Vagina (tissue), 2 donors: Measurements from ENCODE around the gene CBX5. TPM values are rescaled to one million over a fixed set of nuclear protein-coding genes. Genes with fewer than 3 reads are reported as not detected.
A peak's percentile ranks its signal among the peaks of the same experiment; 100 is the strongest.
"Not testable (repeated sequence)": the region's sequence is repeated elsewhere in the genome, so short reads cannot be mapped to it uniquely, and the experiment has no call there.

Experiments
- DNase-seq, 2 donors: peaks; one replicate each; pipeline ENCODE4 v3.0.0-alpha.2; 2017; ENCODE audit errors: extremely low spot score in 2 of 2
- H3K27ac ChIP-seq: fragments of 200-600 bp; sonication (generic); one replicate; pipeline ENCODE4 v1.5.1; 2019
- H3K27me3 ChIP-seq: fragments of 200-600 bp; sonication (generic); one replicate; pipeline ENCODE4 v1.5.1; 2019
- H3K36me3 ChIP-seq, 2 donors: fragments of 200-600 bp; sonication (generic); one replicate each; pipeline ENCODE4 v1.5.1; 2017 to 2019
- H3K4me1 ChIP-seq: fragments of 200-600 bp; sonication (generic); one replicate; pipeline ENCODE4 v1.5.1; 2019
- H3K4me3 ChIP-seq, 2 donors: fragments of 200-600 bp; sonication (generic); 1 replicate in 1 of 2; 2 replicates in 1 of 2; pipeline ENCODE4 v1.5.1; 2016 to 2019
- H3K9me3 ChIP-seq: fragments of 200-600 bp; sonication (generic); one replicate; pipeline ENCODE4 v1.5.1; 2019
- POLR2A ChIP-seq, 2 donors: fragments of 450-650 bp; IDR thresholded peaks; one replicate each; pipeline ENCODE4 v1.6.1; 2017; ENCODE audit warnings: antibody characterized with exemption in 2 of 2, mild to moderate bottlenecking in 2 of 2, moderate library complexity in 2 of 2
- POLR2AphosphoS5 ChIP-seq, 2 donors: sonication (generic); formaldehyde crosslinking; IDR thresholded peaks; one replicate each; pipeline ENCODE4 v1.9.0; 2017; ENCODE audit warnings: antibody characterized with exemption in 2 of 2, mild to moderate bottlenecking in 2 of 2, low read depth in 1 of 2; ENCODE audit not compliant: insufficient read depth in 1 of 2
- intact Hi-C: fragments of 100-400 bp; cut with DNase I; formaldehyde crosslinking; loops from one replicate; pipeline ENCODE4 v1.15.1; 2023
- total RNA-seq: library from RNA; depleted of rRNA; stranded (reverse); fragments of >200 nt; gene quantifications from one replicate; pipeline ENCODE4 v1.2.3, GENCODE V29; 2016
- TF ChIP-seq, protein P1 (sequence below), 3 experiments: fragments of 450-650 bp in 2 of 3; fragments of 200-600 bp in 1 of 3; sonication (generic) in 1 of 3; IDR thresholded peaks; one replicate each; pipeline ENCODE4 v1.5.1; 2017 to 2019; ENCODE audit warnings: antibody characterized with exemption in 3 of 3, mild to moderate bottlenecking in 2 of 3, moderate library complexity in 2 of 3

Gene CBX5
- total RNA-seq, 1 donor from 2014 or later = 21.6 TPM

DNA sequence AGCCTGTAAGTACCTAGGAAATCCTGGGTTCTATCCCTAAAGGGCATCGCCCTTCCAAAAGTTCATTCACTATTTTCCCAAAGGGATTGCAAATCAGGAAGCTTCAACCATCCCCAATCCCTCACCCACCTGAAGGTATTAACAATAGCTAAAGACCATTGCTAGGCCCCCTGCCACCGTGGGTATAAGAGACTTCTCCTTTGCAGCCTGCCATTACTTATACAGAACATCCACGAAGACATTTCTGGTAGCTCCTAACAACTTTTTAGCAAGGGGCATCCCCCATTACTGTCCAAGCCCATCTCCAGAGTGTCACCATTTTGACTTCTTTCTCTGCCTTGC lies 90.8 kb downstream of the CBX5 start:
- Histone ChIP-seq H3K36me3 (no peaks in the 10 kb centered on the region), H3K4me3 (peak overlapping the region; percentile 60 to 82), H3K27me3 (no peaks in the 10 kb centered on the region), H3K4me1 (peaks cover 12% of the 10 kb centered on the region), H3K27ac (no peak overlapping the region), H3K9me3 (no peaks in the 10 kb centered on the region)
- intact Hi-C loops = no loop called here
- TF ChIP-seq POLR2A (IDR thresholded peaks at IDR 0.05) (no peak), POLR2AphosphoS5 (IDR thresholded peaks at IDR 0.05; ENCODE audit: insufficient read depth in 1 of 2, low read depth in 1 of 2) (no peak)
- TF ChIP-seq, protein P1, sequence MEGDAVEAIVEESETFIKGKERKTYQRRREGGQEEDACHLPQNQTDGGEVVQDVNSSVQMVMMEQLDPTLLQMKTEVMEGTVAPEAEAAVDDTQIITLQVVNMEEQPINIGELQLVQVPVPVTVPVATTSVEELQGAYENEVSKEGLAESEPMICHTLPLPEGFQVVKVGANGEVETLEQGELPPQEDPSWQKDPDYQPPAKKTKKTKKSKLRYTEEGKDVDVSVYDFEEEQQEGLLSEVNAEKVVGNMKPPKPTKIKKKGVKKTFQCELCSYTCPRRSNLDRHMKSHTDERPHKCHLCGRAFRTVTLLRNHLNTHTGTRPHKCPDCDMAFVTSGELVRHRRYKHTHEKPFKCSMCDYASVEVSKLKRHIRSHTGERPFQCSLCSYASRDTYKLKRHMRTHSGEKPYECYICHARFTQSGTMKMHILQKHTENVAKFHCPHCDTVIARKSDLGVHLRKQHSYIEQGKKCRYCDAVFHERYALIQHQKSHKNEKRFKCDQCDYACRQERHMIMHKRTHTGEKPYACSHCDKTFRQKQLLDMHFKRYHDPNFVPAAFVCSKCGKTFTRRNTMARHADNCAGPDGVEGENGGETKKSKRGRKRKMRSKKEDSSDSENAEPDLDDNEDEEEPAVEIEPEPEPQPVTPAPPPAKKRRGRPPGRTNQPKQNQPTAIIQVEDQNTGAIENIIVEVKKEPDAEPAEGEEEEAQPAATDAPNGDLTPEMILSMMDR (IDR thresholded peaks at IDR 0.05) = no peak
- DNase-seq = no peak

DNA sequence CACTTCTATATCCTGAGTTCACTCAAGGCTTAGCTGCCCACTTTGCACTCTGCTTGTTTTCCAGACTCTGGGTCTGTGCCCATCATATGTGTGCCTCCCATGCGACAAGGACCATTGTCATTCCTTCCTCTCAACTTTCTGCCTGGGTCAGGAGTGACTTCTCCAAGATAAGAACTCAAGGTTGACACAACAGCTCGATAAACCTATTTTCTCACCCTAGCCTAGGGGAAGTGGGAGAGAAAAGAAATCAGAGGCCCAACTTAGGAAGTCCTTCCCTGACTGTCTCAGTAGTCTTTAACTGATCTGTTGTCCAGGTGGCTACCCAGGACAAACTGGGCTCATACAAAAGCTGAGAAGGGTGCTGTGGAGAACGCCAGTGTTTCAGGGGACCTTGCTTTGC lies 92.8 kb downstream of the CBX5 start:
- Histone ChIP-seq H3K4me3 (no peak overlapping the region), H3K27ac (no peak overlapping the region), H3K36me3 (peaks cover 0 to 3% of the 10 kb centered on the region in 2 donors), H3K27me3 (no peaks in the 10 kb centered on the region), H3K9me3 (no peaks in the 10 kb centered on the region), H3K4me1 (peaks cover 12% of the 10 kb centered on the region)
- intact Hi-C loops = no loop called here
- DNase-seq = no peak
- no peak for TF ChIP-seq POLR2A (IDR thresholded peaks at IDR 0.05)
- TF ChIP-seq POLR2AphosphoS5 (IDR thresholded peaks at IDR 0.05; ENCODE audit: insufficient read depth in 1 of 2, low read depth in 1 of 2) = no peak
- TF ChIP-seq, protein P1 (IDR thresholded peaks at IDR 0.05) = no peak

DNA sequence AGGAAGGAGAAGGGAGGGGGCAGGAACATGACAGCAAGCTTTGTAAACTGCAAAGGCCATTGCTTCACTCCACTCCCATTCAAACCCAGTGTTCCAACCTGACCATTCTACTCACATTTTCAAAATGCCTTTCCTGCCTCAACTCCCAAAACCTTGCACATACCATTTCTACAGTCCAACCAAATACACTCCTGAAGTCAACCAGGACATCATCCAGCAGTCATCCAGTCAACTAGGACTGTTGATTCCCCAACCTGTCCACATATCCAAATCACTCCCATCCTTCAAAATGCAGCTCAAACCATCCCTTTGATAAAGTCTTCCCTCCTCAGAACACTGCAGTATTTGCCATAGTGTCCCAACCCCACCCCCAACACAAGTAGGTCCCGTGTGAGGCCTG lies 94.0 kb downstream of the CBX5 start:
- H3K27ac ChIP-seq = no peak overlapping the region

DNA sequence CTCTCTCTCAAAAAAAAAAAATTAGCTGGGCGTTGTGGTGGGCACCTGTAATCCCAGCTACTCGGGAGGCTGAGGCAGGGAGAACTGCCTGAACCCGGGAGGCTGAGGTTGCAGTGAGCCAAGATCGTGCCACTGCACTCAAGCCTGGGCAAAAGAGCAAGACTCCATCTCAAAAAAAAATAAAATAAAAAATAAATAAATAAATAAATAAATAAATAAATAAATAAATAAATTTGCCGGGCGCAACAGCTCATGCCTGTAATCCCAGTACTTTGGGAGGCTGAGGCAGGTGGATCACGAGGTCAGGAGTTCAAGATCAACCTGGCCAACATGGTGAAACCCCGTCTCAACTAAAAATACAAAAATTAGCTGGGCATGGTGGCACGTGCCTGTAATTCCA lies 94.6 kb downstream of the CBX5 start:
- intact Hi-C loops, H3K4me3 ChIP-seq, DNase-seq, H3K27ac ChIP-seq, H3K27me3 ChIP-seq, H3K9me3 ChIP-seq: not testable (repeated sequence)
- H3K36me3 ChIP-seq = peaks cover 0 to 11% of the 10 kb centered on the region in 2 donors
- H3K4me1 ChIP-seq = peaks cover 12% of the 10 kb centered on the region

More for the DNA sequence above, 94.0 kb downstream of the CBX5 start:
- intact Hi-C loops = no loop called here
- peaks cover 0 to 11% of the 10 kb centered on the region in 2 donors for H3K36me3 ChIP-seq
- no peaks in the 10 kb centered on the region for H3K27me3 ChIP-seq
- peaks cover 12% of the 10 kb centered on the region for H3K4me1 ChIP-seq
- no peak for DNase-seq
- no peaks in the 10 kb centered on the region for H3K9me3 ChIP-seq
- no peak overlapping the region for H3K4me3 ChIP-seq
- TF ChIP-seq, protein P1 (IDR thresholded peaks at IDR 0.05) = no peak
- TF ChIP-seq POLR2AphosphoS5 (IDR thresholded peaks at IDR 0.05; ENCODE audit: insufficient read depth in 1 of 2, low read depth in 1 of 2) (no peak), POLR2A (IDR thresholded peaks at IDR 0.05) (no peak)

DNA sequence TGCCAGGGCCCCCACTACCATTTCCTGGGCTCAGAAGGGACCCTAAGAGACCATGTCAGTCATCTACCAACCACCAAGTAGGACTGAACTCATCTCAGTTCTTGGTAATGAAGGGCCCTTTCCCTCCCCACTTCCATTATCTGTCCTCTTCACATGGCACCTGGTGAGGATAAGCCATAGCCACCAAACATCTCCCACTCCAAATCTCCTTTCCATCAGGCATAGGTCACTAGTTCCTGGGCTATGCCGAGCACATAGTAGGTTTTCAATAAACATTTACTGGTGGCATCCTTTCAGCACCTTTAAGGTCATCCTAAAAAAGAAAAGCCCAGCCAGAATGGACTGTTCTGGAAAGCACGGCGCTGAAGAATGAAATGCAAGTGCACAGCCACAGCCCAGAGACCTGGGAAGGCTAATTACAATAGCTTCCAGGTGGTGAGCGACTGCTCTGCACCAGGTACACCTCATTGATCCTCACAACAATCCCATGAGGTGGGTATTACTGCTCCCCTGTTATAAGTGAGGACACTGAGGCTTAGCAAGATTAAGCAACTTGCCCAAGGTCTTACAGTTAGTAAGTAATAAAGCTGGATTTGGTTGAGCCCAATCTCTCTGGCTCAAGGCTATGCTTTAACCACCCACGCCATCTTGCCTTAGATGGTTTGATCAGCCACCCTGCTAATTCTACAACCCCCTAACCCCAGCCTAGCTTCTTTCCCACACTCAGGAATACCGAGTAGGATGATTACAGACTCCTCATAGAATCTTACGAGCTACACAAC lies 95.7 kb downstream of the CBX5 start:
- no peak for DNase-seq
- TF ChIP-seq POLR2AphosphoS5 (IDR thresholded peaks at IDR 0.05; ENCODE audit: insufficient read depth in 1 of 2, low read depth in 1 of 2) = no peak
- H3K27ac ChIP-seq = no peak overlapping the region
- no peak overlapping the region for H3K4me3 ChIP-seq
- intact Hi-C loops = no loop called here
- H3K36me3 ChIP-seq = peaks cover 0 to 11% of the 10 kb centered on the region in 2 donors
- H3K27me3 ChIP-seq = no peaks in the 10 kb centered on the region
- no peaks in the 10 kb centered on the region for H3K9me3 ChIP-seq
- H3K4me1 ChIP-seq = peaks cover 12% of the 10 kb centered on the region

DNA sequence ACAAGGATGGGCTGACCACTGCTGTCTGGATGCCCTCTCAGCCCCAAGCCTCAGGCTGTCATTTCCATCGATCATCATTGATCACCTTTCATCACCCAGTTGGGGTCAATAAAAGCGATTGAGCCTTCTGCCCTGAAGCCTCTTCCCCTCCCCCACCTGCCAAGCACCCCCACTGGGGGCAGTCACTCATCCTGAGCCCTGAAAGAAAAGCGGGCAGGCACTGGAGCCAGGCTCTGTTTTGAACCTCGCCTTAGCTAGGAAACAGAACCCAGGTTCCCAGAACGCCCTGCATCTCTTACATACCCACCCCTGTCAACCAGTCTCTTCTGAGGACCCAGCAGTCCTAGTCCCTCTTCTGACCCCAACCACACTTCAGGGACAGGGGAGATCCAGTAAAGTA lies 96.9 kb downstream of the CBX5 start:
- Histone ChIP-seq H3K27ac (no peak overlapping the region), H3K9me3 (no peaks in the 10 kb centered on the region), H3K4me3 (no peak overlapping the region), H3K36me3 (peaks cover 0 to 11% of the 10 kb centered on the region in 2 donors), H3K27me3 (no peaks in the 10 kb centered on the region), H3K4me1 (peaks cover 7% of the 10 kb centered on the region)
- TF ChIP-seq, protein P1 (IDR thresholded peaks at IDR 0.05) = no peak
- no peak for TF ChIP-seq POLR2AphosphoS5 (IDR thresholded peaks at IDR 0.05; ENCODE audit: insufficient read depth in 1 of 2, low read depth in 1 of 2)
- no peak for TF ChIP-seq POLR2A (IDR thresholded peaks at IDR 0.05)
- intact Hi-C loops = no loop called here
- DNase-seq = no peak
